Measurements from ENCODE around the gene TARS1.
"Not testable (repeated sequence)": the region's sequence is repeated elsewhere in the genome, so short reads cannot be mapped to it uniquely, and the experiment has no call there.

The TARS1 gene

GRCh38 chr5:33488558-33489355 is 48.0 kb downstream of the TARS1 start:
- no peak for DNase-seq (ENCODE audit: low spot score)

- no peak for DNase-seq (ENCODE audit: low spot score)
These were observed 48.8 kb downstream of the TARS1 start for GRCh38 chr5:33489481-33490067.

- DNase-seq (ENCODE audit: low spot score), result no peak
These were observed 49.4 kb downstream of the TARS1 start for GRCh38 chr5:33490071-33490665.

GRCh38 chr5:33491941-33492340 is 51.2 kb downstream of the TARS1 start:
- no peak for DNase-seq (ENCODE audit: low spot score)

- DNase-seq (ENCODE audit: low spot score), result no peak
These were observed 53.7 kb downstream of the TARS1 start for GRCh38 chr5:33494466-33494865.

GRCh38 chr5:33501260-33501659 is 60.5 kb downstream of the TARS1 start:
- no peak for DNase-seq (ENCODE audit: low spot score)

GRCh38 chr5:33501899-33502298 is 61.1 kb downstream of the TARS1 start:
- peak; percentile 26 for DNase-seq (ENCODE audit: low spot score)

- no peak for DNase-seq (ENCODE audit: low spot score)
These were observed 63.8 kb downstream of the TARS1 start for GRCh38 chr5:33504570-33504969.

GRCh38 chr5:33507426-33507825 is 66.7 kb downstream of the TARS1 start:
- no peak for DNase-seq (ENCODE audit: low spot score)

GRCh38 chr5:33509036-33509435 is 68.3 kb downstream of the TARS1 start:
- no peak for DNase-seq (ENCODE audit: low spot score)

GRCh38 chr5:33513462-33514185 is 72.9 kb downstream of the TARS1 start:
- DNase-seq (ENCODE audit: low spot score), result peak; percentile 85

GRCh38 chr5:33515366-33515765 is 74.6 kb downstream of the TARS1 start:
- not testable (repeated sequence) for DNase-seq (ENCODE audit: low spot score)

- DNase-seq (ENCODE audit: low spot score), result no peak
These were observed 75.7 kb downstream of the TARS1 start for GRCh38 chr5:33516421-33516820.
